HEK293T (cell line): ENCODE data around the gene ILF2.

ENCODE experiments used
- HDGF ChIP-seq: fragments of 450-650 bp; IDR thresholded peaks from 2 replicates; pipeline ENCODE4 v1.6.1; 2017; ENCODE audit warnings: antibody characterized with exemption, borderline replicate concordance
- NFRKB ChIP-seq: fragments of 450-650 bp; IDR thresholded peaks from 2 replicates; pipeline ENCODE4 v1.6.1; 2016; ENCODE audit warnings: mild to moderate bottlenecking, moderate library complexity
- SUZ12 ChIP-seq: fragments of 450-650 bp; IDR thresholded peaks from 2 replicates; pipeline ENCODE4 v1.6.1; 2016; ENCODE audit warnings: mild to moderate bottlenecking

DNA sequence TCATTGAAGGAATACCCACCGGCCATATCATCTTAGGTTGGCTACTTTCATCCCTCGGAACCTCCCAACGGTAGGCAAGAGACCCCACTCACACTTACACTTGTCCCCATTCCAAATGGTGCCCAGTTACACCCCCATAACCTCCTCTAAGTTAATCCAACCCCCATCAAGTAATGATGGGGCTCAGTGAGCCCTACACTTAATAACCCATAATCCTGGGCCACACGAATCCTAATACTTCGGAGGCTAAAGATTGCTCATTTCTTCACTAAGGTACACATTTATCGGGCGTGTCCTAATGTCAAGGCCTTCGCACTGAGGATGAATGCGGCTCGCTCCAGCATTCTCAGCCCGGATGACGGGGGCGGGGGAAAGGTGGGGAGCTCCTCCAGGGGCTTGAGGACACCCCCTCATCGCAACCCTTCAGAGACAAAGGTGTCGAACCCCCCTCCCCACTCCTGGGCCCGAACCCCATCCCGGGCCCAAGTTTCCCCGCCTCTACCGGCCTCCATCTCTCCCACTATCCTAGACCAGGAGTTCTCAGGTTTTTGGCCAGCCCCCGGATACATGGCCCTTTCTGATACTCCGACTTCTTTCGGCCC, 435 bp downstream of the ILF2 start:
- TF ChIP-seq HDGF (no peak), NFRKB (no peak), SUZ12 (no peak)
